K562 (cell line): ENCODE results near the gene KPTN. TPM values are rescaled to one million over a fixed set of nuclear protein-coding genes. Genes with fewer than 3 reads are reported as not detected.
A peak's percentile ranks its signal among the peaks of the same experiment; 100 is the strongest.

ENCODE experiments used
- BACH1 ChIP-seq: fragments of 200-800 bp; sonication (Bioruptor generic); IDR thresholded peaks from 2 replicates; pipeline ENCODE4 v1.6.1; 2016; ENCODE audit warnings: missing genetic modification characterization, missing compliant biosample characterization
- DNMT1 ChIP-seq: fragments of 450-650 bp; IDR thresholded peaks from 2 replicates; pipeline ENCODE4 v1.6.1; 2016; ENCODE audit warnings: antibody characterized with exemption, mild to moderate bottlenecking
- EP300 ChIP-seq: IDR thresholded peaks from 2 replicates; pipeline ENCODE4 v1.6.1; 2012; ENCODE audit warnings: low read length, improper control_type of control experiment
- ETV6 ChIP-seq, 3 experiments: fragments of 150-350 bp in 1 of 3; sonication (generic) in 1 of 3; formaldehyde crosslinking in 1 of 3; IDR thresholded peaks; 2 replicates each; pipeline versions ENCODE4 v1.6.1 to v1.8.0; 2014 to 2022; ENCODE audit warnings: borderline replicate concordance in 2 of 3, low read depth in 2 of 3, antibody characterized with exemption in 1 of 3, low read length in 1 of 3, mild to moderate bottlenecking in 1 of 3, missing genetic modification reagents in 1 of 3
- GATAD2B ChIP-seq: fragments of 450-650 bp; IDR thresholded peaks from 2 replicates; pipeline ENCODE4 v1.6.1; 2017; ENCODE audit warnings: mild to moderate bottlenecking, borderline replicate concordance
- MCM7 ChIP-seq, 2 experiments: fragments of 450-650 bp; IDR thresholded peaks; 2 replicates each; pipeline ENCODE4 v1.6.1; 2016 to 2018
- MTA3 ChIP-seq: fragments of 450-650 bp; formaldehyde crosslinking; IDR thresholded peaks from 2 replicates; pipeline ENCODE4 v1.6.1; 2017; ENCODE audit warnings: mild to moderate bottlenecking, borderline replicate concordance
- NFRKB ChIP-seq: fragments of 450-650 bp; IDR thresholded peaks from 2 replicates; pipeline ENCODE4 v1.6.1; 2016; ENCODE audit warnings: low read depth
- OTX1 ChIP-seq: fragments of 450-650 bp; formaldehyde crosslinking; IDR thresholded peaks from 2 replicates; pipeline ENCODE4 v1.4.0; 2022; ENCODE audit warnings: mild to moderate bottlenecking
- SIX5 ChIP-seq, 2 experiments: IDR thresholded peaks; 2 replicates each; pipeline ENCODE4 v1.6.1; 2011; ENCODE audit warnings: low read length in 2 of 2, borderline replicate concordance in 1 of 2, low read depth in 1 of 2, mild to moderate bottlenecking in 1 of 2, moderate library complexity in 1 of 2; ENCODE audit not compliant: insufficient read depth in 1 of 2
- STAT5B ChIP-seq: fragments of 250-450 bp; sonication (Bioruptor Pico); IDR thresholded peaks from 2 replicates; pipeline ENCODE4 v1.8.0; 2021; ENCODE audit warnings: mild to moderate bottlenecking, inconsistent platforms
- TCFL5 ChIP-seq: fragments of 250-450 bp; sonication (Bioruptor Pico); conservative IDR thresholded peaks from 2 replicates; pipeline ENCODE4 v1.6.1; 2021; ENCODE audit warnings: mild to moderate bottlenecking, moderate library complexity, matching md5 sums
- YBX1 ChIP-seq: fragments of 450-650 bp; IDR thresholded peaks from 2 replicates; pipeline ENCODE4 v1.7.1; 2016; ENCODE audit warnings: mild to moderate bottlenecking
- ZNF124 ChIP-seq: sonication (generic); formaldehyde crosslinking; IDR thresholded peaks from 2 replicates; pipeline ENCODE4 v1.8.1; 2022; ENCODE audit warnings: missing genetic modification reagents
- ZNF586 ChIP-seq: fragments of 450-650 bp; formaldehyde crosslinking; conservative IDR thresholded peaks from 2 replicates; pipeline ENCODE4 v1.4.0; 2020; ENCODE audit warnings: mild to moderate bottlenecking, moderate library complexity
- polyA plus RNA-seq, 8 experiments: library from polyadenylated mRNA; depleted of rRNA in 4 of 8; stranded (reverse) in 5 of 8; unstranded in 3 of 8; fragments of >200 nt; fragmentation: Nextera tagmentation in 2 of 8; fragmentation: Illumina TruSeq in 1 of 8; extraction: Ambion mirVana in 2 of 8; extraction: Trizol in 1 of 8; gene quantifications; 2 replicates each; pipeline versions ENCODE4 v1.2.1 to v1.2.3, GENCODE V29; 2011 to 2014; ENCODE audit warnings: inconsistent platforms in 1 of 8, missing spikeins in 1 of 8
- total RNA-seq, 7 experiments: library from RNA; depleted of rRNA in 6 of 7; stranded (reverse); fragments of >200 nt in 6 of 7; fragmentation: Illumina TruSeq in 2 of 7; extraction: Trizol in 2 of 7; gene quantifications; 2 replicates each; pipeline versions ENCODE4 v1.2.1 to v1.2.3, GENCODE V29; 2011 to 2021; ENCODE audit warnings: low replicate concordance in 1 of 7
- TF ChIP-seq, protein P1 (sequence below): fragments of 450-650 bp; IDR thresholded peaks from 2 replicates; pipeline ENCODE4 v1.7.0; 2016; ENCODE audit warnings: borderline replicate concordance
- TF ChIP-seq, protein P2 (sequence below): fragments of 450-650 bp; formaldehyde crosslinking; IDR thresholded peaks from 2 replicates; pipeline ENCODE4 v1.4.0; 2022; ENCODE audit warnings: missing genetic modification characterization
- TF ChIP-seq, protein P3 (sequence below): fragments of 450-650 bp; IDR thresholded peaks from 2 replicates; pipeline ENCODE4 v1.6.1; 2018; ENCODE audit not compliant: partially characterized antibody
- TF ChIP-seq, protein P4 (sequence below): fragments of 250-450 bp; sonication (Bioruptor Pico); IDR thresholded peaks from 2 replicates; pipeline ENCODE4 v1.5.1; 2021; ENCODE audit warnings: mild to moderate bottlenecking

KPTN gene
- total and polyA plus RNA-seq, 9 of the 15 experiments (the other 6 are each of a cell fraction or from before 2014, with no cell fraction given) = 0.56 to 18.2 (median 8.5) TPM

DNA sequence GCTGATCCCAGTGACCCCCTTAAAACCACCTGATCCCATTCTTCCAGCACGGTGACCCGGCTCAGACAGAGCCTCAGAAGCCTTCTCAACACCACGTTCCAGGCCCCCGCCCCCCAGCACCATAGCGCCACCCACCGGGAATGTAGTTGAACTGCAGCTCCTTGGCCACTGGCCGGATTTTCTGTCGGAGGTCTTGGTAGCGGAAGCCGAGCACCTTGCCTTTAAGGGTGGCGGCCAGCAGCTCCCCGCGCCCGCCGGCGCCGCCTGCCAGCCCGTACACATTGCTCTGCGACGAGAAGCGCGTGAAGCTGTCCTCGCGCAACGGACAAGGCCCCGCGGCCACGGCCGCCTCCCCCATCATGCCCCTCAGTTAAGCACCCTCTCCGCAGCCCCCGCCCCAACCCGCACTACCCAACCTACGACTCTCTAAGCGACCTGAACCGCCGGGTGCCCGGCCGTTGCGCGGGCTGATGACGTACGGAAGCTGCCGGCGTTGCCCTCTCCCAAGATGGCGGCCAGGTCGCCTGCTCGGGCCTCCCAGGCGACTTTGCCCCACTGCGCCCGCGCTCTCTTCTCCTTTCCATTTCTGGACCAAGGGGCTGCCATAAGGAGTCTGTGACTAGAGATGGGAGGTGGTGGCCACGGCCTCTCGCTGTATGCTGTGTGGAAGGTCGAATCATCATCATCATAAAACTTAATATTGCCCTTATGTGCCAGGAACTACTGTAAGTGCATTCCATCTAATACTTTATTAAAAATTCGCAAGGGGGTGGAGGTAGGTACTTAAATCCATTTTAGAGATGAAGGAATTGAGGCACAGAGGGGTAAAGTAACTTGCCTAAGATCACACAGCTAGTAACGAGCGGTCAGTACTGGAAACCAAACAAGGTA, at the start of gene KPTN (continued):
- no peak for TF ChIP-seq ZNF586 (CRISPR knock-in tag)
- TF ChIP-seq MCM7 (IDR thresholded peaks at IDR 0.05) = no peak
- TF ChIP-seq MTA3 = peak; percentile 81
- peak; percentile 86 for TF ChIP-seq SIX5 (IDR thresholded peaks at IDR 0.05; ENCODE audit: borderline replicate concordance in 1 of 2, insufficient read depth in 1 of 2, low read depth in 1 of 2, low read length in 2 of 2)
- TF ChIP-seq, protein P1, sequence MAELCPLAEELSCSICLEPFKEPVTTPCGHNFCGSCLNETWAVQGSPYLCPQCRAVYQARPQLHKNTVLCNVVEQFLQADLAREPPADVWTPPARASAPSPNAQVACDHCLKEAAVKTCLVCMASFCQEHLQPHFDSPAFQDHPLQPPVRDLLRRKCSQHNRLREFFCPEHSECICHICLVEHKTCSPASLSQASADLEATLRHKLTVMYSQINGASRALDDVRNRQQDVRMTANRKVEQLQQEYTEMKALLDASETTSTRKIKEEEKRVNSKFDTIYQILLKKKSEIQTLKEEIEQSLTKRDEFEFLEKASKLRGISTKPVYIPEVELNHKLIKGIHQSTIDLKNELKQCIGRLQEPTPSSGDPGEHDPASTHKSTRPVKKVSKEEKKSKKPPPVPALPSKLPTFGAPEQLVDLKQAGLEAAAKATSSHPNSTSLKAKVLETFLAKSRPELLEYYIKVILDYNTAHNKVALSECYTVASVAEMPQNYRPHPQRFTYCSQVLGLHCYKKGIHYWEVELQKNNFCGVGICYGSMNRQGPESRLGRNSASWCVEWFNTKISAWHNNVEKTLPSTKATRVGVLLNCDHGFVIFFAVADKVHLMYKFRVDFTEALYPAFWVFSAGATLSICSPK = peak; percentile 100
- TF ChIP-seq TCFL5 (CRISPR knock-in tag) = no peak
- TF ChIP-seq GATAD2B = no peak
- TF ChIP-seq, protein P2, sequence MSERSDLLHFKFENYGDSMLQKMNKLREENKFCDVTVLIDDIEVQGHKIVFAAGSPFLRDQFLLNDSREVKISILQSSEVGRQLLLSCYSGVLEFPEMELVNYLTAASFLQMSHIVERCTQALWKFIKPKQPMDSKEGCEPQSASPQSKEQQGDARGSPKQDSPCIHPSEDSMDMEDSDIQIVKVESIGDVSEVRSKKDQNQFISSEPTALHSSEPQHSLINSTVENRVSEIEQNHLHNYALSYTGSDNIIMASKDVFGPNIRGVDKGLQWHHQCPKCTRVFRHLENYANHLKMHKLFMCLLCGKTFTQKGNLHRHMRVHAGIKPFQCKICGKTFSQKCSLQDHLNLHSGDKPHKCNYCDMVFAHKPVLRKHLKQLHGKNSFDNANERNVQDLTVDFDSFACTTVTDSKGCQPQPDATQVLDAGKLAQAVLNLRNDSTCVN (CRISPR knock-in tag) = no peak; the same call in 1 of the 2 replicates
- TF ChIP-seq NFRKB = peak; percentile 99
- TF ChIP-seq, protein P3, sequence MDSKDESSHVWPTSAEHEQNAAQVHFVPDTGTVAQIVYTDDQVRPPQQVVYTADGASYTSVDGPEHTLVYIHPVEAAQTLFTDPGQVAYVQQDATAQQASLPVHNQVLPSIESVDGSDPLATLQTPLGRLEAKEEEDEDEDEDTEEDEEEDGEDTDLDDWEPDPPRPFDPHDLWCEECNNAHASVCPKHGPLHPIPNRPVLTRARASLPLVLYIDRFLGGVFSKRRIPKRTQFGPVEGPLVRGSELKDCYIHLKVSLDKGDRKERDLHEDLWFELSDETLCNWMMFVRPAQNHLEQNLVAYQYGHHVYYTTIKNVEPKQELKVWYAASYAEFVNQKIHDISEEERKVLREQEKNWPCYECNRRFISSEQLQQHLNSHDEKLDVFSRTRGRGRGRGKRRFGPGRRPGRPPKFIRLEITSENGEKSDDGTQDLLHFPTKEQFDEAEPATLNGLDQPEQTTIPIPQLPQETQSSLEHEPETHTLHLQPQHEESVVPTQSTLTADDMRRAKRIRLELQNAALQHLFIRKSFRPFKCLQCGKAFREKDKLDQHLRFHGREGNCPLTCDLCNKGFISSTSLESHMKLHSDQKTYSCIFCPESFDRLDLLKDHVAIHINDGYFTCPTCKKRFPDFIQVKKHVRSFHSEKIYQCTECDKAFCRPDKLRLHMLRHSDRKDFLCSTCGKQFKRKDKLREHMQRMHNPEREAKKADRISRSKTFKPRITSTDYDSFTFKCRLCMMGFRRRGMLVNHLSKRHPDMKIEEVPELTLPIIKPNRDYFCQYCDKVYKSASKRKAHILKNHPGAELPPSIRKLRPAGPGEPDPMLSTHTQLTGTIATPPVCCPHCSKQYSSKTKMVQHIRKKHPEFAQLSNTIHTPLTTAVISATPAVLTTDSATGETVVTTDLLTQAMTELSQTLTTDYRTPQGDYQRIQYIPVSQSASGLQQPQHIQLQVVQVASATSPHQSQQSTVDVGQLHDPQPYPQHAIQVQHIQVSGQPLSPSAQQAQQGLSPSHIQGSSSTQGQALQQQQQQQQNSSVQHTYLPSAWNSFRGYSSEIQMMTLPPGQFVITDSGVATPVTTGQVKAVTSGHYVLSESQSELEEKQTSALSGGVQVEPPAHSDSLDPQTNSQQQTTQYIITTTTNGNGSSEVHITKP = peak; percentile 33
- no peak for TF ChIP-seq YBX1
- TF ChIP-seq DNMT1 = 0 out of 2 replicates have a peak, but pooled peaks have one; percentile 8
- 0 out of 2 replicates have a peak, but pooled peaks have one; percentile 9 for TF ChIP-seq OTX1 (CRISPR knock-in tag)
- TF ChIP-seq, protein P4, sequence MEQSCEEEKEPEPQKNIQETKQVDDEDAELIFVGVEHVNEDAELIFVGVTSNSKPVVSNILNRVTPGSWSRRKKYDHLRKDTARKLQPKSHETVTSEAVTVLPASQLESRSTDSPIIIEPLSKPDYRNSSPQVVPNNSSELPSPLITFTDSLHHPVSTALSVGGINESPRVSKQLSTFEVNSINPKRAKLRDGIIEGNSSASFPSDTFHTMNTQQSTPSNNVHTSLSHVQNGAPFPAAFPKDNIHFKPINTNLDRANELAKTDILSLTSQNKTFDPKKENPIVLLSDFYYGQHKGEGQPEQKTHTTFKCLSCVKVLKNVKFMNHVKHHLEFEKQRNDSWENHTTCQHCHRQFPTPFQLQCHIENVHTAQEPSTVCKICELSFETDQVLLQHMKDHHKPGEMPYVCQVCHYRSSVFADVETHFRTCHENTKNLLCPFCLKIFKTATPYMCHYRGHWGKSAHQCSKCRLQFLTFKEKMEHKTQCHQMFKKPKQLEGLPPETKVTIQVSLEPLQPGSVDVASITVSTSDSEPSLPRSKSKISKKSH (CRISPR knock-in tag) = no peak
- TF ChIP-seq STAT5B = no peak
- TF ChIP-seq EP300 = no peak; the same call in 1 of the 2 replicates
- TF ChIP-seq BACH1 (tag) = no peak
- TF ChIP-seq ZNF124 (CRISPR knock-in tag) = no peak
- peak in 1 of 2 experiments; percentile 51; a peak in 1 of 4 replicates for TF ChIP-seq ETV6 (IDR thresholded peaks at IDR 0.05; ENCODE audit: borderline replicate concordance in 1 of 2, low read depth in 2 of 2, low read length in 1 of 2)
- TF ChIP-seq ETV6 (CRISPR knock-in tag; IDR thresholded peaks at IDR 0.05; ENCODE audit: borderline replicate concordance) = no peak
